Muscle of arm (tissue), 12 donors: ENCODE results near the gene RPSA. TPM values are rescaled to one million over a fixed set of nuclear protein-coding genes. Genes with fewer than 3 reads are reported as not detected.
"Not testable (repeated sequence)": the region's sequence is repeated elsewhere in the genome, so short reads cannot be mapped to it uniquely, and the experiment has no call there.

Experiments
- DNase-seq: peaks from one replicate; pipeline ENCODE4 v3.0.0-alpha.2; 2013
- polyA plus RNA-seq, 12 donors: library from polyadenylated mRNA; unstranded; fragments of 120-200 nt; gene quantifications; one replicate each; pipeline ENCODE4 v1.2.1, GENCODE V29; 2013; ENCODE audit not compliant: insufficient read length in 12 of 12

Gene RPSA
- polyA plus RNA-seq, 12 donors: 862 to 2,369 (median 1,833) TPM; not detected in 1

- DNase-seq: peak; percentile 77
These were observed 41.3 kb downstream of the RPSA start for GRCh38 chr3:39447637-39448483.

DNA sequence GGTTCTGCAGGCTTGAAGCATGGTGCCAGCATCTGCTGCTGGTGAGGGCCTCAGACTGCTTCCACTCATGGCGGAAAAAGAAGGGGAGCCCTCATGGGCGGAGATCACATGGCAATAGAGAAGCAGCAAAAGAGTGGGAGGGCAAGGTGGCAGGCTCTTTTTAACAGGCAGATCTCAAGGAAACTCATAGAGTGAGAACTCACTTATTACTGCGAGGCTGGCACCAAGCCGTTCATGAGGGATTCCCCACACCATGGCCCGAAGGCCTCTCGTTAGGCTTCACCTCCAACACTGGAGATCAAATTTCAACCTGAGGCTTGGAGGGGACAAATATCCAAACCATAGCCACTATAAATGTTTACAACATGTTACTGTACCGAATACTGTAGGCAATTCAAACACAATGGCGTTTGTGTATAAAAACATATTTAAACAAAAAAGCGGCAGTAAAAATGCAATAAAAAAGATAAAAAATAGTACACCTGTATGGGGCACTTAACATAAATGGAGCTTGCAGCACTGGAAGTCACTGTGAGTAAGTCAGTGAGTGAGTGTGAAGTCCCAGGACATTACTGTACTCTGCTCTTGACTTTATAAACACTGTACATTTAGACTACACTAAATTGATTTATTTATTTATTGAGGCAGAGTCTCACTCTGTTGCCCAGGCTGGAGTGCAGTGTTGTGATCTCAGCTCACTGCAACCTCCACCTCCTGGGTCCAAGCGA is 42.1 kb downstream of the RPSA start:
- no peak for DNase-seq

GRCh38 chr3:39449796-39450195 is 43.3 kb downstream of the RPSA start:
- DNase-seq: no peak

DNA sequence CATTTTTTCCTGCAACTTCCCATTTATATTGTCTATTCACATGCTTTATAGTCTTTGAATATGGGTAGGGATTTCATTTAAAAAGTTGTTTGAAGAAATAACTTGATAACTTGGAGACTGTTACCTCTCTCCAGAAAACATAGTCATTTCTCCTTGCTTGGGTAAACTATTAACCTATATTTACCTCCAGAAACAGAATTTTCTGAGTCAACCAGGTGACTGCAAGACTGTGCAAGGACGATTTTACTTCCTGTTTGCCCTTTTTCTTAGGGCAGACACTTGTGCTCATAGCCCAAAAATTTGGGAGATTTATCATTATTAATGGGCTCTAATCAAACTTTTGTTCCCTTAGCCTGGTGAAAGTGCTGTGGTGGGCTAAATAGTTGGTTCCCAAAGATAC is 46.6 kb downstream of the RPSA start:
- DNase-seq: no peak

DNA sequence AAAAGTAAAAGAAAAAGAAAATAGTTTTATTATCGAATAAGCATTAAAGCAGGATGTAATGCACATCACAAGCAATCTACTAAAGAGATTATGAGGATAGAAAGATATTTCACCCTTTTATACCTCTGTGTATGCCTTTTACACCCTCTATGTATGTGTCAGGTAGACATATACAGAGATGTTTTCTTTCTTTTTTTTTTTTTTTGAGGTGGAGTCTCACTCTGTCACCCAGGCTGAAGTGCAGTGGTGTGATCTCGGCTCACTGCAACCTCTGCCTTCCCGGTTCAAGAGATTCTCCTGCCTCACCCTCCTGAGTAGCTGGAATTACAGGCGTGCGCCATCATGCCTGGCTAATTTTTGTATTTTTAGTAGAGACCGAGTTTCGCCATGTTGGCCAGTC is 47.4 kb downstream of the RPSA start:
- DNase-seq: not testable (repeated sequence)

GRCh38 chr3:39454591-39455217 is 48.2 kb downstream of the RPSA start:
- no peak for DNase-seq

DNA sequence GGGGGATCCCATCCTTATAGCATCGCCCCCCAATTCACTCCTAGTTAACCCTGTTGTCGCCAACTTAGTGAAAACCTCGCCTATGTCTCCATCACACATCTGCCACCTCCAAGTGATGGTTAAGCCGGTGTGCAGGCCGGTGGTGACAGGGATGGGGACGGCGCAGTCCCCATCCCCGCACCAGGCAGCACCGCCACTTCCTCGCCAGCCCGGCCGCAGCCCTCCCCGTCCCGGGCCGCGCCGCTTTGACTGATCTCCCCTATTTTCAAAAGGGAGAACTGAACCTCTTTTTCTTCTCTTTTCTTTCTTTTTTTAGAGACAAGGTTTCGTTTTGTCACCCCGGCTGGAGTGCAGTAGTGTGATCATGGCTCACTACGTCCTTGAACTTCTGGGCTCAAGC is 49.6 kb downstream of the RPSA start:
- DNase-seq: no peak

GRCh38 chr3:39457361-39457760 is 50.8 kb downstream of the RPSA start:
- no peak for DNase-seq

DNA sequence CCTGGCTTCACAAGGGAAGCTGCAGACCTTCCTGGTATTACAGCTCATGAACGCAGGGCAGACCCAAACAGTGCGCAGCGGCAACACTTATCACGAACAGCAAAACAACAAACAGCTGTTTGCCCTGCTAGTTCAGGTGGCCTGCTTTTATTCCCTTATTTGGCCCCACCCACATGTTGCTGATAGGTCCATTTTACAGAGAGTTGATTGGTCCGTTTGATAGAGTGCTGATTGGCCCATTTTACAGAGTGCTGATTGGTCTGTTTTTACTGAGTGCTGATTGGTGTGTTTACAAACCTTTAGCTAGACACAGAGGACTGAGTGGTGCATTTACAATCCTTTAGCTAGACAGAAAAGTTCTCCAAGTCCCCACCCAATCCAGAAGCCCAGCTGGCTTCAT is 52.1 kb downstream of the RPSA start:
- DNase-seq: not testable (repeated sequence)

GRCh38 chr3:39460677-39461076 is 54.2 kb downstream of the RPSA start:
- DNase-seq: no peak

Other genes with a start within 250 kb of the RPSA start
- 100 to 1,000 TPM in 9 of 12 donors, 10 to 100 TPM in 2, not detected in 1; 45.8 to 329 (median 123) TPM for gene XIRP1, start 214.1 kb upstream of the RPSA start, polyA plus RNA-seq
- gene CX3CR1, start 126.7 kb upstream of the RPSA start, polyA plus RNA-seq: 1 to 10 TPM in 11 of 12 donors, not detected in 1; 3.5 to 5.6 (median 4.2) TPM
- under 1 TPM in 1 of 12 donors, not detected in 11; 0.19 TPM for gene CCR8, start 77.0 kb upstream of the RPSA start, polyA plus RNA-seq
- 10 to 100 TPM in 10 of 12 donors, 1 to 10 TPM in 1, not detected in 1; 5.5 to 22.8 (median 18.1) TPM for gene SLC25A38, start 23.4 kb upstream of the RPSA start, polyA plus RNA-seq
- gene MOBP, start 61.0 kb downstream of the RPSA start, polyA plus RNA-seq: under 1 TPM in 8 of 12 donors, not detected in 4; 0.03 to 0.48 (median 0.14) TPM